C4-2B (cell line): ENCODE results near the gene PPM1K.

Experiments used
- H3K27ac ChIP-seq: fragments of 450-650 bp; 2 replicates; pipeline ENCODE4 v1.5.1; 2017
- CTCF ChIP-seq: fragments of 450-650 bp; conservative IDR thresholded peaks from 2 replicates; pipeline ENCODE4 v1.5.1; 2017; ENCODE audit warnings: mild to moderate bottlenecking
- ZFX ChIP-seq: fragments of 450-650 bp; IDR thresholded peaks from 2 replicates; pipeline ENCODE4 v1.6.1; 2017

Gene PPM1K

GRCh38 chr4:88215351-88215750 lies 69.0 kb downstream of the PPM1K start:
- peak overlapping the region; percentile 59; the same call in 1 of the 2 replicates for H3K27ac ChIP-seq
- TF ChIP-seq ZFX (no peak), CTCF (no peak)

- TF ChIP-seq ZFX (no peak), CTCF (peak; percentile 44)
- H3K27ac ChIP-seq, result no peak overlapping the region
These were observed 72.2 kb downstream of the PPM1K start for GRCh38 chr4:88212253-88212561.

- no peak overlapping the region for H3K27ac ChIP-seq
- TF ChIP-seq CTCF (peak; percentile 76), ZFX (no peak)
These were observed 72.7 kb downstream of the PPM1K start for GRCh38 chr4:88211473-88212252.

- H3K27ac ChIP-seq, result no peak overlapping the region
- TF ChIP-seq ZFX (no peak), CTCF (no peak)
These were observed 76.2 kb downstream of the PPM1K start for GRCh38 chr4:88208156-88208555.
